Testis (tissue), 2 donors: ENCODE data around the gene TLN1.

Experiments
- POLR2A ChIP-seq: fragments of 450-650 bp; IDR thresholded peaks from one replicate; pipeline ENCODE4 v1.6.1; 2017; ENCODE audit warnings: antibody characterized with exemption, mild to moderate bottlenecking, moderate library complexity
- TF ChIP-seq, protein P1 (sequence below), 3 experiments: fragments of 450-650 bp in 2 of 3; fragments of 200-600 bp in 1 of 3; sonication (generic) in 1 of 3; IDR thresholded peaks; one replicate each; pipeline ENCODE4 v1.5.1; 2016 to 2019; ENCODE audit warnings: antibody characterized with exemption in 3 of 3, mild to moderate bottlenecking in 2 of 3, moderate library complexity in 1 of 3

DNA sequence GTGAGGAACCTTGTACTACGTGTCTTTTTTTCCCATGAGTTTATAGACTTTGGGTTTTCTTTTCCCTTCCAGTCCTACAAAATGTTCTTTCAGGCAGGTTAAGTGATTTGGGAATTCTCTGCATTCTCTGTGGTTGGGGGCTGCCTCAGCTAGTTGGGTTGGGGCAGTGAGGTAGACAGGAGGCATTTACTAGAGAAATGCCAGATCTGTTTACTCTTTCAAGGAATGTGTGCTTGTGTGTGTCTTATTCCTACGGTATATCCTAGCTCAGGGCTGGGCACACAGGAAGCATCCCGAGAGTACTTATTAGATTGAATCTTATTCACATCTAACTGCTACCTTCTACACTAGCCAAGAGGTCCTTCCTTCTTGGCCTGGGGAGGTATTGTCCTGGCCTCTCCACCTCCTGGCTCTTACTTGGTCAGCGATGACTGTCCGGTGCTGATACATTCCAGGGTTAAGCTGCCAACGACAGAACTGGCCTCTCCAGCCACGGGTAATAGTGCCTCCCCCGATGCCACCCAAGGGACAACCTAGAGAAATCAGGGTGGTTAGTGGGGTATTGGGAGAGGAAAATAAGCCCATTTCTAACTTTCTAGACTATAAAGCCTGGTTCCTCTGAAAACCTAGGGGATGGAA lies 12.0 kb upstream of the TLN1 start:
- TF ChIP-seq, protein P1, sequence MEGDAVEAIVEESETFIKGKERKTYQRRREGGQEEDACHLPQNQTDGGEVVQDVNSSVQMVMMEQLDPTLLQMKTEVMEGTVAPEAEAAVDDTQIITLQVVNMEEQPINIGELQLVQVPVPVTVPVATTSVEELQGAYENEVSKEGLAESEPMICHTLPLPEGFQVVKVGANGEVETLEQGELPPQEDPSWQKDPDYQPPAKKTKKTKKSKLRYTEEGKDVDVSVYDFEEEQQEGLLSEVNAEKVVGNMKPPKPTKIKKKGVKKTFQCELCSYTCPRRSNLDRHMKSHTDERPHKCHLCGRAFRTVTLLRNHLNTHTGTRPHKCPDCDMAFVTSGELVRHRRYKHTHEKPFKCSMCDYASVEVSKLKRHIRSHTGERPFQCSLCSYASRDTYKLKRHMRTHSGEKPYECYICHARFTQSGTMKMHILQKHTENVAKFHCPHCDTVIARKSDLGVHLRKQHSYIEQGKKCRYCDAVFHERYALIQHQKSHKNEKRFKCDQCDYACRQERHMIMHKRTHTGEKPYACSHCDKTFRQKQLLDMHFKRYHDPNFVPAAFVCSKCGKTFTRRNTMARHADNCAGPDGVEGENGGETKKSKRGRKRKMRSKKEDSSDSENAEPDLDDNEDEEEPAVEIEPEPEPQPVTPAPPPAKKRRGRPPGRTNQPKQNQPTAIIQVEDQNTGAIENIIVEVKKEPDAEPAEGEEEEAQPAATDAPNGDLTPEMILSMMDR (IDR thresholded peaks at IDR 0.05): no peak
- TF ChIP-seq POLR2A: no peak
